ENCODE measurements around the gene ZC3H13. TPM values are rescaled to one million over a fixed set of nuclear protein-coding genes. Genes with fewer than 3 reads are reported as not detected.

The ZC3H13 gene
- total RNA-seq, 1 experiment from 2014 or later = 61.9 TPM

GRCh38 chr13:45932676-45933075 is 119.9 kb downstream of the ZC3H13 start:
- DNase-seq = no peak
- H3K4me1 ChIP-seq (ENCODE audit: insufficient read depth, low read length) = no peaks in the 10 kb centered on the region
- H4K5ac ChIP-seq (ENCODE audit: insufficient read length, low read depth, low read length) = no peak overlapping the region
- Mint-ChIP-seq H3K9me3 (no peaks in the 10 kb centered on the region), H3K36me3 (ENCODE audit: insufficient read depth in 1 of 3, low read depth in 3 of 3) (no peaks in the 10 kb centered on the region), H3K27ac (no peak overlapping the region), H3K4me1 (peaks cover 6 to 7% of the 10 kb centered on the region in 2 experiments; a peak in 3 of 4 replicates), H3K27me3 (ENCODE audit: low read depth) (peaks cover 9% of the 10 kb centered on the region), H3K4me3 (no peak overlapping the region)
- no peaks in the 10 kb centered on the region for H3K23me2 ChIP-seq (ENCODE audit: insufficient read length, low read depth, low read length, poor library complexity, severe bottlenecking)
- no peaks in the 10 kb centered on the region for H3K9me3 ChIP-seq (ENCODE audit: control insufficient read depth, low read depth, low read length)
- no peak overlapping the region for H3K4ac ChIP-seq (ENCODE audit: low read depth, low read length)
- no peak overlapping the region for H2BK12ac ChIP-seq (ENCODE audit: insufficient read length, low read depth, low read length)
- H4K8ac ChIP-seq (replicated peaks; ENCODE audit: insufficient read length, low read depth, low read length) = no peak overlapping the region
- no peak for TF ChIP-seq CTCF (conservative IDR thresholded peaks at IDR 0.05)
- no peak overlapping the region for H2AK5ac ChIP-seq (ENCODE audit: insufficient read length, low read length)
- H3K14ac ChIP-seq (ENCODE audit: insufficient read depth, low read length) = no peak overlapping the region
- no peak overlapping the region for H3K23ac ChIP-seq (ENCODE audit: insufficient read length, low read depth, low read length)
- no peak overlapping the region for H3T11ph ChIP-seq (ENCODE audit: low read length)
- H3K79me1 ChIP-seq (ENCODE audit: insufficient read depth, low read depth, low read length, poor library complexity, severe bottlenecking) = no peaks in the 10 kb centered on the region
- H4K20me1 ChIP-seq (ENCODE audit: control insufficient read depth, insufficient read depth, insufficient read length) = no peaks in the 10 kb centered on the region
- H3K27me3 ChIP-seq (ENCODE audit: insufficient read depth, low read length) = no peaks in the 10 kb centered on the region
- no peak overlapping the region for H2AFZ ChIP-seq (ENCODE audit: low read length)
- no peak overlapping the region for H3K18ac ChIP-seq (ENCODE audit: insufficient read length, low read depth, low read length)
- no peak overlapping the region for H3K27ac ChIP-seq (ENCODE audit: insufficient read length, low read depth, low read length)
- no peak overlapping the region for H2BK20ac ChIP-seq (ENCODE audit: low read depth, low read length, poor library complexity, severe bottlenecking)
- WGBS (ENCODE audit: extremely low coverage, insufficient read length, low lambda C conversion rate) = no CpG with 5 or more reads among the region's 3 CpGs
- H3K4me2 ChIP-seq (ENCODE audit: insufficient read depth, insufficient read length, low read length) = no peak overlapping the region
- no peak overlapping the region for H2BK120ac ChIP-seq (ENCODE audit: low read depth, low read length, poor library complexity, severe bottlenecking)
- no peak overlapping the region for H4K91ac ChIP-seq (ENCODE audit: insufficient read length, low read depth, low read length)
- H3K79me2 ChIP-seq (ENCODE audit: insufficient read depth, low read length) = 0 out of 2 replicates have a peak, but pooled peaks cover 2% of the 10 kb centered on the region
- H2BK5ac ChIP-seq (ENCODE audit: insufficient read length, low read length) = no peak overlapping the region
- no peak overlapping the region for H2BK15ac ChIP-seq (ENCODE audit: low read depth, low read length)
- H3K9ac ChIP-seq (ENCODE audit: extremely low read depth, insufficient read length, low read length) = no peak overlapping the region
- no peak overlapping the region for H3K56ac ChIP-seq (ENCODE audit: insufficient read length, low read depth, low read length)

Measured in H9 (cell line).